Lung (tissue), 12 donors: ENCODE results near the gene RGS7. TPM values are rescaled to one million over a fixed set of nuclear protein-coding genes. Genes with fewer than 3 reads are reported as not detected.

Experiments
- ATAC-seq: fragments of 200-7000 bp; cut with Tn5 transposase; one replicate; pipeline ENCODE4 v1.9.1; 2020; ENCODE audit warnings: moderate number of reproducible peaks; ENCODE audit not compliant: insufficient read depth, low FRiP score
- DNase-seq, 3 donors: peaks; one replicate each; pipeline ENCODE4 v3.0.0-alpha.2; 2013 to 2017
- H3K27ac ChIP-seq, 2 donors: one replicate each; pipeline ENCODE4 v1.5.1; 2013; ENCODE audit warnings: mild to moderate bottlenecking in 2 of 2, moderate library complexity in 2 of 2, control low read depth in 1 of 2, inconsistent platforms in 1 of 2, low read depth in 1 of 2, low read length in 1 of 2
- H3K27me3 ChIP-seq, 3 donors: one replicate each; pipeline ENCODE4 v1.5.1; 2013; ENCODE audit warnings: low read length in 2 of 3; ENCODE audit not compliant: control insufficient read depth in 3 of 3, insufficient read depth in 3 of 3
- H3K36me3 ChIP-seq, 4 donors: one replicate each; pipeline ENCODE4 v1.5.1; 2013; ENCODE audit warnings: low read length in 4 of 4, mild to moderate bottlenecking in 1 of 4, moderate library complexity in 1 of 4; ENCODE audit not compliant: control insufficient read depth in 4 of 4, insufficient read depth in 4 of 4
- H3K4me1 ChIP-seq, 5 donors: one replicate each; pipeline ENCODE4 v1.5.1; 2013; ENCODE audit warnings: low read length in 5 of 5, mild to moderate bottlenecking in 2 of 5, moderate library complexity in 1 of 5; ENCODE audit not compliant: control insufficient read depth in 5 of 5, insufficient read depth in 5 of 5
- H3K4me3 ChIP-seq: one replicate; pipeline ENCODE4 v1.5.1; 2013; ENCODE audit warnings: mild to moderate bottlenecking, control low read depth, moderate library complexity
- H3K9ac ChIP-seq, 2 donors: one replicate each; pipeline ENCODE4 v1.5.1; 2013; ENCODE audit warnings: low read length in 2 of 2, control low read depth in 1 of 2; ENCODE audit not compliant: insufficient read depth in 1 of 2
- H3K9me3 ChIP-seq, 4 donors: one replicate each; pipeline ENCODE4 v1.5.1; 2013; ENCODE audit warnings: low read length in 3 of 4, mild to moderate bottlenecking in 1 of 4, moderate library complexity in 1 of 4; ENCODE audit not compliant: control insufficient read depth in 4 of 4, insufficient read depth in 3 of 4
- CTCF ChIP-seq: IDR thresholded peaks from 2 replicates; pipeline ENCODE4 v1.5.1; 2012; ENCODE audit warnings: mild to moderate bottlenecking; ENCODE audit errors: control extremely low read depth, extremely low read depth
- WGBS, 2 donors: extraction: QIAGEN DNeasy Blood & Tissue Kit; methylation state at CpG; one replicate each; pipeline ENCODE4 v1.1.7; 2013; 5-methylcytosine and 5-hydroxymethylcytosine counted together
- polyA plus RNA-seq, 2 donors: library from polyadenylated mRNA; stranded (reverse); fragments of 200-250 nt; gene quantifications; one replicate each; pipeline ENCODE4 v1.2.1, GENCODE V29; 2013
- total RNA-seq, 2 donors: library from RNA; depleted of rRNA in 1 of 2; stranded (reverse); fragments of >200 nt in 1 of 2; gene quantifications; one replicate each; pipeline ENCODE4 v1.2.1, GENCODE V29; 2014 to 2021
- donor health status: control.
- donor health status: control.
- donor health status: Bipolar disorder and iron deficiency.
- donor health status: healthy.
- donor health status: DM: yes; HTN: yes; CAD: no.

Gene RGS7
- total and polyA plus RNA-seq, 4 donors: 0.06 to 0.25 (median 0.08) TPM; not detected in 1

- no peak for TF ChIP-seq CTCF
- ATAC-seq: no peak
These were observed 288.6 kb downstream of the RGS7 start for GRCh38 chr1:241068359-241068758.

GRCh38 chr1:241063276-241063675, 293.7 kb downstream of the RGS7 start:
- H3K36me3 ChIP-seq: no peaks in the 10 kb centered on the region
- DNase-seq: no peak
- H3K27ac ChIP-seq: no peak overlapping the region
- H3K27me3 ChIP-seq: no peaks in the 10 kb centered on the region
- no peaks in the 10 kb centered on the region for H3K4me1 ChIP-seq
- no peak for TF ChIP-seq CTCF
- H3K9me3 ChIP-seq: no peaks in the 10 kb centered on the region
- no peak for ATAC-seq
- H3K4me3 ChIP-seq: no peak overlapping the region
- WGBS, 2 donors: 73 to 76% methylated on average over 5 of the region's 5 CpGs
- no peak overlapping the region for H3K9ac ChIP-seq

More at GRCh38 chr1:241068359-241068758, 288.6 kb downstream of the RGS7 start:
- Histone ChIP-seq H3K9me3 (peaks cover 0 to 2% (median 0%) of the 10 kb centered on the region in 4 donors), H3K4me3 (no peak overlapping the region), H3K27ac (no peak overlapping the region), H3K27me3 (no peaks in the 10 kb centered on the region), H3K36me3 (no peaks in the 10 kb centered on the region), H3K4me1 (no peaks in the 10 kb centered on the region), H3K9ac (no peak overlapping the region)
- WGBS, 2 donors: 69 to 84% methylated on average over 2 of the region's 2 CpGs
- no peak for DNase-seq

DNA sequence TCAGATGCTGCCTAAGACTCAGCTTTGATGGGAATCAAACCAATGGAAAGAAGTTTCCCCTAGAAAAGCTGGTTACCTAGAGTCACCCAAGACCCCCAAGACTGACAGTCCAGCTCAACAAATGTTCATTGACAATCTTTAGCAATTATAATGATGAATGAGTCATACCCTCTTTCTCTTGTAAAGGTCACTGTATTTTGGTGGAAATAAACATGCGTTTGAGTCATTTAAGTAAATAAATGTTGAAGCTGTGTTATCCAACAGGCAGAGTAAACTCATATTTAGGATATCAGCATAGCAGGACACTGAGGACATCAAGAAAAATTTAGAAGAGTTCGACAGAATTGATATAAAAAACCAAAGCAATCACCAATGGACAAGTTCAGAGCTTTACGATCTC, 295.9 kb downstream of the RGS7 start:
- no peak for TF ChIP-seq CTCF
- no peak overlapping the region for H3K4me3 ChIP-seq
- 86 to 92% methylated on average over 3 of the region's 3 CpGs for WGBS, 2 donors
- no peak overlapping the region for H3K27ac ChIP-seq
- DNase-seq (no peak), ATAC-seq (no peak)
- no peaks in the 10 kb centered on the region for H3K36me3 ChIP-seq
- H3K9ac ChIP-seq: no peak overlapping the region
- H3K27me3 ChIP-seq: no peaks in the 10 kb centered on the region
- H3K9me3 ChIP-seq: no peaks in the 10 kb centered on the region
- H3K4me1 ChIP-seq: no peaks in the 10 kb centered on the region

DNA sequence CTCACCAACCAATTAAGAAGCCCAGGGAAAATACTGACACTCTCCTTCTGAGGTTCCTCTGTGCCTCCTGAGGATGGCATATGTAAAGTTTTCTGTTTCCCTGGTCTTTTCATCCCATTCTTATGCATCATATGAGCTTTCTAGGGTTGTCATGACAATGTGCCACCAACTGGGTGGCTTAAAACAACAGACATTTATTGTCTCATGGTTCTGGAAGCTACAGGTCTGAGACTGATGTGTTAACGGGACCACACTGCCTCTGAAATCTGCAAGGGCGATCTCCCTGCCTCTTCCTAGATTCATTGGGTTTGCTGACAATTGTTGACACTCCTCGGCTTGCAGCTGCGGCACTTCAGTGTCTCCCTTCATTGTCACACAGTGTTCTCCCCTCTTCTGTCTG, 308.4 kb downstream of the RGS7 start:
- H3K9me3 ChIP-seq: no peaks in the 10 kb centered on the region
- WGBS, 2 donors: 78 to 79% methylated on average over 4 of the region's 4 CpGs
- H3K4me1 ChIP-seq: no peaks in the 10 kb centered on the region
- no peak overlapping the region for H3K9ac ChIP-seq
- DNase-seq (no peak), ATAC-seq (no peak)
- no peak overlapping the region for H3K4me3 ChIP-seq
- no peak for TF ChIP-seq CTCF
- no peak overlapping the region for H3K27ac ChIP-seq
- H3K36me3 ChIP-seq: no peaks in the 10 kb centered on the region
- no peaks in the 10 kb centered on the region for H3K27me3 ChIP-seq
